ENCODE results near the gene SBNO1.
"Not testable (repeated sequence)": the region's sequence is repeated elsewhere in the genome, so short reads cannot be mapped to it uniquely, and the experiment has no call there.

The SBNO1 gene

GRCh38 chr12:123382684-123383083 is 18.0 kb upstream of the SBNO1 start:
- DNase-seq (ENCODE audit: low read depth, low spot score), result no peak
- no peak for TF ChIP-seq CTCF (IDR thresholded peaks at IDR 0.05; ENCODE audit: insufficient read depth, low read length, missing control alignments)
- ChIA-PET CTCF (interaction anchor here (2.3 kb wide), 1 partner anchor 17 kb away, joined by 19 read pairs; no protein-coding TSS in a partner anchor), POLR2A (no interaction called here)
- H3K4me3 ChIP-seq (ENCODE audit: low read depth, low read length), result no peak overlapping the region

- ChIA-PET CTCF (interaction anchor here (1.7 kb wide), 1 partner anchor 14 kb away, joined by 7 read pairs; no protein-coding TSS in a partner anchor), POLR2A (no interaction called here)
- no peak for TF ChIP-seq CTCF (IDR thresholded peaks at IDR 0.05; ENCODE audit: insufficient read depth, low read length, missing control alignments)
- H3K4me3 ChIP-seq (ENCODE audit: low read depth, low read length), result no peak overlapping the region
- no peak for DNase-seq (ENCODE audit: low read depth, low spot score)
These were observed 14.7 kb upstream of the SBNO1 start for GRCh38 chr12:123379391-123379790.

- CTCF ChIA-PET; POLR2A ChIA-PET; DNase-seq (ENCODE audit: low read depth, low spot score); H3K4me3 ChIP-seq (ENCODE audit: low read depth, low read length): not testable (repeated sequence)
These were observed 7.8 kb upstream of the SBNO1 start for GRCh38 chr12:123372415-123372814.

GRCh38 chr12:123371667-123372368 is 7.2 kb upstream of the SBNO1 start:
- DNase-seq (ENCODE audit: low read depth, low spot score); H3K4me3 ChIP-seq (ENCODE audit: low read depth, low read length); POLR2A ChIA-PET: not testable (repeated sequence)
- CTCF ChIA-PET, result interaction anchor here (0.8 kb wide), 1 partner anchor 10 kb away, joined by 3 read pairs; no protein-coding TSS in a partner anchor

GRCh38 chr12:123369229-123369628 is 4.6 kb upstream of the SBNO1 start:
- H3K4me3 ChIP-seq (ENCODE audit: low read depth, low read length), result no peak overlapping the region
- DNase-seq (ENCODE audit: low read depth, low spot score), result no peak
- ChIA-PET CTCF (interaction anchor here (0.8 kb wide), 1 partner anchor 9 kb away, joined by 3 read pairs; no protein-coding TSS in a partner anchor), POLR2A (no interaction called here)
- TF ChIP-seq CTCF (IDR thresholded peaks at IDR 0.05; ENCODE audit: insufficient read depth, low read length, missing control alignments), result no peak

- POLR2A ChIA-PET; DNase-seq (ENCODE audit: low read depth, low spot score); H3K4me3 ChIP-seq (ENCODE audit: low read depth, low read length); CTCF ChIA-PET: not testable (repeated sequence)
These were observed 3.8 kb upstream of the SBNO1 start for GRCh38 chr12:123368431-123368830.

GRCh38 chr12:123367511-123367910 is 2.9 kb upstream of the SBNO1 start:
- H3K4me3 ChIP-seq (ENCODE audit: low read depth, low read length), result no peak overlapping the region
- TF ChIP-seq CTCF (IDR thresholded peaks at IDR 0.05; ENCODE audit: insufficient read depth, low read length, missing control alignments), result no peak
- ChIA-PET POLR2A (no interaction called here), CTCF (interaction anchor here (1.4 kb wide), 1 partner anchor 16 kb away, joined by 3 read pairs; the partner anchor contains the start of gene KMT5A)
- DNase-seq (ENCODE audit: low read depth, low spot score), result no peak
